ENCODE results near the gene SPACA9. TPM values are rescaled to one million over a fixed set of nuclear protein-coding genes. Genes with fewer than 3 reads are reported as not detected.

SPACA9 gene
- total and polyA plus RNA-seq, 2 experiments from 2014 or later: 1.1 to 1.5 TPM

GRCh38 chr9:132853482-132853881 is 25.2 kb upstream of the SPACA9 start:
- Histone ChIP-seq H3K36me3 (ENCODE audit: insufficient read depth) (no peaks in the 10 kb centered on the region), H3K27ac (ENCODE audit: low read depth) (no peak overlapping the region), H3K9me2 (ENCODE audit: insufficient read depth) (no peaks in the 10 kb centered on the region), H2AFZ (no peak overlapping the region), H3K4me3 (no peak overlapping the region), H3K4me2 (no peak overlapping the region), H3F3A (replicated peaks; ENCODE audit: low read depth) (no peaks in the 10 kb centered on the region), H3K4me1 (ENCODE audit: insufficient read depth) (peaks cover 15% of the 10 kb centered on the region; the same call in 1 of the 2 replicates), H4K20me1 (replicated peaks; ENCODE audit: insufficient read depth) (no peaks in the 10 kb centered on the region), H3K79me2 (replicated peaks; ENCODE audit: insufficient read depth) (no peaks in the 10 kb centered on the region), H3K27me3 (ENCODE audit: insufficient read depth) (no peaks in the 10 kb centered on the region)
- DNase-seq (ENCODE audit: low spot score) (no peak), ATAC-seq (no peak)
- no peaks in the 10 kb centered on the region for H3K9me3 Mint-ChIP-seq
- H3K4me1 Mint-ChIP-seq: peaks cover 29% of the 10 kb centered on the region
- no peaks in the 10 kb centered on the region for H3K36me3 Mint-ChIP-seq (ENCODE audit: low read depth)
- peaks cover 6% of the 10 kb centered on the region for H3K27me3 Mint-ChIP-seq (ENCODE audit: insufficient read depth, low read depth, poor library complexity)
- H3K4me3 Mint-ChIP-seq: no peak overlapping the region
- H3K27ac Mint-ChIP-seq: no peak overlapping the region
- TF ChIP-seq POLR2AphosphoS5 (IDR thresholded peaks at IDR 0.05; ENCODE audit: low read depth) (no peak), NANOG (IDR thresholded peaks at IDR 0.05; ENCODE audit: borderline replicate concordance) (no peak), REST (IDR thresholded peaks at IDR 0.05; ENCODE audit: unreplicated experiment) (no peak), ZNF331 (CRISPR knock-in tag; IDR thresholded peaks at IDR 0.05; ENCODE audit: low read depth) (no peak), CTCF (conservative IDR thresholded peaks at IDR 0.05; ENCODE audit: low read depth in 2 of 2) (no peak), ZNF114 (CRISPR knock-in tag; IDR thresholded peaks at IDR 0.05) (no peak), ETS1 (IDR thresholded peaks at IDR 0.05) (no peak), EZH2phosphoT487 (IDR thresholded peaks at IDR 0.05; ENCODE audit: unreplicated experiment) (no peak), ZNF462 (CRISPR knock-in tag; IDR thresholded peaks at IDR 0.05) (no peak), STAT1 (IDR thresholded peaks at IDR 0.05; ENCODE audit: unreplicated experiment) (no peak), JUNB (IDR thresholded peaks at IDR 0.05; ENCODE audit: unreplicated experiment) (no peak), EZH2 (IDR thresholded peaks at IDR 0.05; ENCODE audit: low read depth, unreplicated experiment) (no peak), CREB1 (CRISPR knock-in tag; IDR thresholded peaks at IDR 0.05; ENCODE audit: low read depth) (no peak)

All from GM23338 (cell line).